ENCODE results near the gene ZNF100. TPM values are rescaled to one million over a fixed set of nuclear protein-coding genes. Genes with fewer than 3 reads are reported as not detected.

Gene ZNF100
- total RNA-seq, 1 experiment from 2014 or later, result 30.7 TPM

GRCh38 chr19:21707065-21707464 lies 60.3 kb downstream of the ZNF100 start:
- no peaks in the 10 kb centered on the region for H3K27me3 ChIP-seq (ENCODE audit: insufficient read depth, low read length)
- H2AK5ac ChIP-seq (ENCODE audit: insufficient read length, low read length), result no peak overlapping the region
- no peak overlapping the region for H3K14ac ChIP-seq (ENCODE audit: insufficient read depth, low read length)
- Mint-ChIP-seq H3K4me3 (no peak overlapping the region), H3K4me1 (peaks cover 18 to 20% of the 10 kb centered on the region in 2 experiments), H3K36me3 (ENCODE audit: insufficient read depth in 1 of 3, low read depth in 3 of 3) (peaks cover 7 to 13% (median 9%) of the 10 kb centered on the region in 3 experiments), H3K9me3 (peaks cover 51 to 60% of the 10 kb centered on the region in 2 experiments), H3K27ac (no peak overlapping the region), H3K27me3 (ENCODE audit: low read depth) (no peaks in the 10 kb centered on the region; the same call in none of the 2 replicates)
- no peak overlapping the region for H3K23ac ChIP-seq (ENCODE audit: insufficient read length, low read depth, low read length)
- H3K79me1 ChIP-seq (ENCODE audit: insufficient read depth, low read depth, low read length, poor library complexity, severe bottlenecking), result no peaks in the 10 kb centered on the region
- no peak overlapping the region for H3K4me2 ChIP-seq (ENCODE audit: insufficient read depth, insufficient read length, low read length)
- H3K9me3 ChIP-seq (ENCODE audit: control insufficient read depth, low read depth, low read length), result peaks cover 5% of the 10 kb centered on the region
- no peak overlapping the region for H2BK120ac ChIP-seq (ENCODE audit: low read depth, low read length, poor library complexity, severe bottlenecking)
- H3K9ac ChIP-seq (ENCODE audit: extremely low read depth, insufficient read length, low read length), result no peak overlapping the region
- no peak overlapping the region for H3T11ph ChIP-seq (ENCODE audit: low read length)
- no peaks in the 10 kb centered on the region for H3K79me2 ChIP-seq (ENCODE audit: insufficient read depth, low read length)
- TF ChIP-seq, protein P1, sequence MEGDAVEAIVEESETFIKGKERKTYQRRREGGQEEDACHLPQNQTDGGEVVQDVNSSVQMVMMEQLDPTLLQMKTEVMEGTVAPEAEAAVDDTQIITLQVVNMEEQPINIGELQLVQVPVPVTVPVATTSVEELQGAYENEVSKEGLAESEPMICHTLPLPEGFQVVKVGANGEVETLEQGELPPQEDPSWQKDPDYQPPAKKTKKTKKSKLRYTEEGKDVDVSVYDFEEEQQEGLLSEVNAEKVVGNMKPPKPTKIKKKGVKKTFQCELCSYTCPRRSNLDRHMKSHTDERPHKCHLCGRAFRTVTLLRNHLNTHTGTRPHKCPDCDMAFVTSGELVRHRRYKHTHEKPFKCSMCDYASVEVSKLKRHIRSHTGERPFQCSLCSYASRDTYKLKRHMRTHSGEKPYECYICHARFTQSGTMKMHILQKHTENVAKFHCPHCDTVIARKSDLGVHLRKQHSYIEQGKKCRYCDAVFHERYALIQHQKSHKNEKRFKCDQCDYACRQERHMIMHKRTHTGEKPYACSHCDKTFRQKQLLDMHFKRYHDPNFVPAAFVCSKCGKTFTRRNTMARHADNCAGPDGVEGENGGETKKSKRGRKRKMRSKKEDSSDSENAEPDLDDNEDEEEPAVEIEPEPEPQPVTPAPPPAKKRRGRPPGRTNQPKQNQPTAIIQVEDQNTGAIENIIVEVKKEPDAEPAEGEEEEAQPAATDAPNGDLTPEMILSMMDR (conservative IDR thresholded peaks at IDR 0.05), result no peak
- H2BK15ac ChIP-seq (ENCODE audit: low read depth, low read length), result no peak overlapping the region
- H4K20me1 ChIP-seq (ENCODE audit: control insufficient read depth, insufficient read depth, insufficient read length), result no peaks in the 10 kb centered on the region
- H3K4ac ChIP-seq (ENCODE audit: low read depth, low read length), result no peak overlapping the region
- no peaks in the 10 kb centered on the region for H3K4me1 ChIP-seq (ENCODE audit: insufficient read depth, low read length)
- H4K91ac ChIP-seq (ENCODE audit: insufficient read length, low read depth, low read length), result no peak overlapping the region
- no peak overlapping the region for H3K18ac ChIP-seq (ENCODE audit: insufficient read length, low read depth, low read length)
- no peak overlapping the region for H2AFZ ChIP-seq (ENCODE audit: low read length)
- H4K5ac ChIP-seq (ENCODE audit: insufficient read length, low read depth, low read length), result no peak overlapping the region
- WGBS (ENCODE audit: extremely low coverage, insufficient read length, low lambda C conversion rate), result no CpG with 5 or more reads among the region's 4 CpGs
- H2BK5ac ChIP-seq (ENCODE audit: insufficient read length, low read length), result no peak overlapping the region
- no peak for DNase-seq
- H4K8ac ChIP-seq (replicated peaks; ENCODE audit: insufficient read length, low read depth, low read length), result no peak overlapping the region
- no peaks in the 10 kb centered on the region for H3K23me2 ChIP-seq (ENCODE audit: insufficient read length, low read depth, low read length, poor library complexity, severe bottlenecking)
- no peak overlapping the region for H3K56ac ChIP-seq (ENCODE audit: insufficient read length, low read depth, low read length)
- H2BK12ac ChIP-seq (ENCODE audit: insufficient read length, low read depth, low read length), result no peak overlapping the region
- no peak overlapping the region for H3K27ac ChIP-seq (ENCODE audit: insufficient read length, low read depth, low read length)
- no peak overlapping the region for H2BK20ac ChIP-seq (ENCODE audit: low read depth, low read length, poor library complexity, severe bottlenecking)

All from H9 (cell line).